Suppressor macrophage treated with lipopolysaccharide for 1 hour (primary cell): ENCODE results near the gene ERI3.

Experiments used
- DNase-seq, 3 donors: peaks; one replicate each; pipeline ENCODE4 v3.0.0-alpha.2; 2020 to 2022

The ERI3 gene

DNA sequence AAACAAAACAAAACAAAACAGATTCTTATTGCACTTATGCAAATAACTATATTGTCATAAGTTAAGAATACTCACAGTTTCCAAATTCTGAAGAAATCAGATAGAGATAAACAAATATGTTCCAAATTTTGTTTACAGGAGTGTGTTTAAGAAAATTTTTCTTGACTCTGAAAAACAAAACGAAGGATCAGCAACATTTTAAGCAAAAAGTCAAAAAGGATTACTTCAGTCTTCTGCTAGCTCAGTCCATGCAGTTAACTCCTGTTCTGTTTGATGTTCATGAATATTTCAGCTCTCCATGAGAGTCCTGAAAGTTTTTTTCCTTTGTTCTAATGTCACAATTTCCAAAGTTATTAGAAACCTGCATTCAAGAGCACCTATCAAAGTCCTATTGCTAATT, 180.4 kb downstream of the ERI3 start:
- DNase-seq = no peak
